ENCODE results near the gene DFFB.

DFFB gene

GRCh38 chr1:3871451-3871805 lies 14.2 kb downstream of the DFFB start:
- DNase-seq (ENCODE audit: low read depth in 1 of 2, low spot score in 1 of 2): no peak
- no peak for TF ChIP-seq SPI1 (IDR thresholded peaks at IDR 0.05; ENCODE audit: borderline replicate concordance, low read depth)
- no peak for TF ChIP-seq POLR2AphosphoS5 (IDR thresholded peaks at IDR 0.05; ENCODE audit: low read depth)
- no peak for TF ChIP-seq REST (IDR thresholded peaks at IDR 0.05; ENCODE audit: insufficient replicate concordance, low read depth)
- TF ChIP-seq CTCF (IDR thresholded peaks at IDR 0.05; ENCODE audit: insufficient read depth, low read length): no peak
- no peak for TF ChIP-seq GABPA (IDR thresholded peaks at IDR 0.05; ENCODE audit: low read depth)
- Histone ChIP-seq H3K27ac (replicated peaks) (no peak overlapping the region), H3K4me3 (replicated peaks; ENCODE audit: insufficient read depth, low read length) (no peak overlapping the region), H3K27me3 (ENCODE audit: insufficient read depth, poor library complexity, severe bottlenecking) (no peaks in the 10 kb centered on the region)

GRCh38 chr1:3872546-3872945 lies 15.3 kb downstream of the DFFB start:
- TF ChIP-seq CTCF (IDR thresholded peaks at IDR 0.05; ENCODE audit: insufficient read depth, low read length) (no peak), GABPA (IDR thresholded peaks at IDR 0.05; ENCODE audit: low read depth) (no peak), POLR2AphosphoS5 (IDR thresholded peaks at IDR 0.05; ENCODE audit: low read depth) (no peak), REST (IDR thresholded peaks at IDR 0.05; ENCODE audit: insufficient replicate concordance, low read depth) (no peak), SPI1 (IDR thresholded peaks at IDR 0.05; ENCODE audit: borderline replicate concordance, low read depth) (no peak)

GRCh38 chr1:3874736-3875135 lies 17.5 kb downstream of the DFFB start:
- TF ChIP-seq GABPA (IDR thresholded peaks at IDR 0.05; ENCODE audit: low read depth) (no peak), SPI1 (IDR thresholded peaks at IDR 0.05; ENCODE audit: borderline replicate concordance, low read depth) (no peak), REST (IDR thresholded peaks at IDR 0.05; ENCODE audit: insufficient replicate concordance, low read depth) (no peak), CTCF (IDR thresholded peaks at IDR 0.05; ENCODE audit: insufficient read depth, low read length) (no peak), POLR2AphosphoS5 (IDR thresholded peaks at IDR 0.05; ENCODE audit: low read depth) (no peak)
- DNase-seq (ENCODE audit: low read depth in 1 of 2, low spot score in 1 of 2): no peak
- H3K27me3 ChIP-seq (ENCODE audit: insufficient read depth, poor library complexity, severe bottlenecking): no peaks in the 10 kb centered on the region
- no peak overlapping the region for H3K27ac ChIP-seq (replicated peaks)
- no peak overlapping the region for H3K4me3 ChIP-seq (replicated peaks; ENCODE audit: insufficient read depth, low read length)

More at GRCh38 chr1:3872546-3872945, 15.3 kb downstream of the DFFB start:
- H3K4me3 ChIP-seq (replicated peaks; ENCODE audit: insufficient read depth, low read length): no peak overlapping the region
- no peaks in the 10 kb centered on the region for H3K27me3 ChIP-seq (ENCODE audit: insufficient read depth, poor library complexity, severe bottlenecking)
- no peak overlapping the region for H3K27ac ChIP-seq (replicated peaks)
- DNase-seq (ENCODE audit: low read depth in 1 of 2, low spot score in 1 of 2): no peak
